Measurements from ENCODE around the gene RAPGEFL1. TPM values are rescaled to one million over a fixed set of nuclear protein-coding genes. Genes with fewer than 3 reads are reported as not detected.
"Not testable (repeated sequence)": the region's sequence is repeated elsewhere in the genome, so short reads cannot be mapped to it uniquely, and the experiment has no call there.

Gene RAPGEFL1
- total RNA-seq, 1 experiment from 2014 or later: 23.6 TPM

DNA sequence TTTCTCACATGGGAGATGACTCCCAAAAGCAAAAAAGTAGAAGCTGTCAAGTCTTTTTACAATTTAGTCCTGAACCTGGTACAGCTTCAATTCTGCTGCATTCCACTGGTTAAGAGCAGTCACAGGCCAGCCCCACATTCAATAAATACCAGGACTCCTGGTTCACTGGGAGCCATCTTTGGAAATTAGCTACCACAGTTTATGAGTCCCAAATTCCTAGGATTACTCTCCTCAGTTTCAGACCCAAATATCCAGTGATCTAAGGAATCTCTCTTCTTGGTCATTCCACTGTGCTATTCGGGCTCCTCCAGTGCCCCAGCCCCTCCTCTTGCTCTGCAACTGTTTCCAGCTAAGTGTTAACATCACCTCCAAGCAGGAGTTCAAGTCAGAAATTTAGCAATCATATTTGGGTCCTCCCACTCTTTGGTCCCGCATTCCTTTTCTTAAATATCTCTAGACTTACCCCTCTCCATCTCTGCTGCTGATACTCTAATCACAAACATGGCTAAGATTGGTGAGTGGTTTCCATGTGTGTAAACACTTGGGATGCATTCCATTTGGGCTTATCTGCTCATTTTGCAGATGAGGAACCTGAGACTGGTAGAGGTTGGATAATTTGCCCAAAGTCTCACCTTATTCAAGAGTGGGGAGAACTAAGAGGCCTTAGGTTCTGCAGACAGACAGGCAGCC lies 32.3 kb downstream of the RAPGEFL1 start:
- Histone ChIP-seq H4K20me1 (ENCODE audit: control insufficient read depth, insufficient read depth, insufficient read length) (no peaks in the 10 kb centered on the region), H4K8ac (replicated peaks; ENCODE audit: insufficient read length, low read depth, low read length) (no peak overlapping the region), H3K56ac (ENCODE audit: insufficient read length, low read depth, low read length) (no peak overlapping the region), H2BK120ac (ENCODE audit: low read depth, low read length, poor library complexity, severe bottlenecking) (no peak overlapping the region), H3K27me3 (ENCODE audit: insufficient read depth, low read length) (no peaks in the 10 kb centered on the region), H3K9me3 (ENCODE audit: control insufficient read depth, low read depth, low read length) (no peaks in the 10 kb centered on the region), H2BK5ac (ENCODE audit: insufficient read length, low read length) (no peak overlapping the region), H2AFZ (ENCODE audit: low read length) (no peak overlapping the region), H2BK20ac (ENCODE audit: low read depth, low read length, poor library complexity, severe bottlenecking) (no peak overlapping the region), H3K9ac (ENCODE audit: extremely low read depth, insufficient read length, low read length) (no peak overlapping the region), H3K79me1 (ENCODE audit: insufficient read depth, low read depth, low read length, poor library complexity, severe bottlenecking) (no peaks in the 10 kb centered on the region), H3K4me1 (ENCODE audit: insufficient read depth, low read length) (no peaks in the 10 kb centered on the region), H3K14ac (ENCODE audit: insufficient read depth, low read length) (no peak overlapping the region), H3K4me2 (ENCODE audit: insufficient read depth, insufficient read length, low read length) (no peak overlapping the region), H2BK12ac (ENCODE audit: insufficient read length, low read depth, low read length) (no peak overlapping the region), H3K27ac (ENCODE audit: insufficient read length, low read depth, low read length) (no peak overlapping the region), H2BK15ac (ENCODE audit: low read depth, low read length) (no peak overlapping the region), H4K91ac (ENCODE audit: insufficient read length, low read depth, low read length) (no peak overlapping the region), H3K4ac (ENCODE audit: low read depth, low read length) (no peak overlapping the region), H3T11ph (ENCODE audit: low read length) (no peak overlapping the region), H4K5ac (ENCODE audit: insufficient read length, low read depth, low read length) (no peak overlapping the region), H3K23ac (ENCODE audit: insufficient read length, low read depth, low read length) (no peak overlapping the region), H3K23me2 (ENCODE audit: insufficient read length, low read depth, low read length, poor library complexity, severe bottlenecking) (no peaks in the 10 kb centered on the region), H3K79me2 (ENCODE audit: insufficient read depth, low read length) (no peaks in the 10 kb centered on the region), H2AK5ac (ENCODE audit: insufficient read length, low read length) (no peak overlapping the region), H3K18ac (ENCODE audit: insufficient read length, low read depth, low read length) (no peak overlapping the region)
- H3K36me3 Mint-ChIP-seq (ENCODE audit: insufficient read depth in 1 of 3, low read depth in 3 of 3): no peaks in the 10 kb centered on the region
- TF ChIP-seq, protein P1, sequence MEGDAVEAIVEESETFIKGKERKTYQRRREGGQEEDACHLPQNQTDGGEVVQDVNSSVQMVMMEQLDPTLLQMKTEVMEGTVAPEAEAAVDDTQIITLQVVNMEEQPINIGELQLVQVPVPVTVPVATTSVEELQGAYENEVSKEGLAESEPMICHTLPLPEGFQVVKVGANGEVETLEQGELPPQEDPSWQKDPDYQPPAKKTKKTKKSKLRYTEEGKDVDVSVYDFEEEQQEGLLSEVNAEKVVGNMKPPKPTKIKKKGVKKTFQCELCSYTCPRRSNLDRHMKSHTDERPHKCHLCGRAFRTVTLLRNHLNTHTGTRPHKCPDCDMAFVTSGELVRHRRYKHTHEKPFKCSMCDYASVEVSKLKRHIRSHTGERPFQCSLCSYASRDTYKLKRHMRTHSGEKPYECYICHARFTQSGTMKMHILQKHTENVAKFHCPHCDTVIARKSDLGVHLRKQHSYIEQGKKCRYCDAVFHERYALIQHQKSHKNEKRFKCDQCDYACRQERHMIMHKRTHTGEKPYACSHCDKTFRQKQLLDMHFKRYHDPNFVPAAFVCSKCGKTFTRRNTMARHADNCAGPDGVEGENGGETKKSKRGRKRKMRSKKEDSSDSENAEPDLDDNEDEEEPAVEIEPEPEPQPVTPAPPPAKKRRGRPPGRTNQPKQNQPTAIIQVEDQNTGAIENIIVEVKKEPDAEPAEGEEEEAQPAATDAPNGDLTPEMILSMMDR (conservative IDR thresholded peaks at IDR 0.05): no peak
- H3K4me3 Mint-ChIP-seq: no peak overlapping the region
- no peaks in the 10 kb centered on the region; the same call in 1 of the 2 replicates for H3K27me3 Mint-ChIP-seq (ENCODE audit: low read depth)
- H3K27ac Mint-ChIP-seq: no peak overlapping the region
- no peaks in the 10 kb centered on the region for H3K4me1 Mint-ChIP-seq
- DNase-seq: no peak
- no peaks in the 10 kb centered on the region for H3K9me3 Mint-ChIP-seq
- WGBS (ENCODE audit: extremely low coverage, insufficient read length, low lambda C conversion rate): no CpG with 5 or more reads among the region's 2 CpGs

DNA sequence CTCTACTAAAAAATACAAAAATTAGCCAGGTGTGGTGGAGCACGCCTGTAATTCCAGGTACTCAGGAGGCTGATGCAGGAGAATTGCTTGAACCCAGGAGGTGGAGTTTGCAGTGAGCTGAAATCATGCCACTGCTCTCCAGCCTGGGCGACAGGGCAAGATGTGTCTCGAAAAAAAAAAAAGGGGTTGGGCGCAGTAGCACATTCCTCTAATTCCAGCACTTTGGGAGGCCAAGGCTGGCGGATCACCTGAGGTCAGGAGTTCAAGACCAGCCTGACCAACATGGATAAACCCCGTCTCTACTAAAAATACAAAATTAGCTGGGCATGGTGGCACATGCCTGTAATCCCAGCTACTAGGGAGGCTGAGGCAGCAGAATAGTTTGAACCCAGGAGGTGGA lies 36.6 kb downstream of the RAPGEFL1 start:
- no CpG with 5 or more reads among the region's 6 CpGs for WGBS (ENCODE audit: extremely low coverage, insufficient read length, low lambda C conversion rate)
- not testable (repeated sequence) for H3T11ph ChIP-seq (ENCODE audit: low read length); H2BK15ac ChIP-seq (ENCODE audit: low read depth, low read length); H3K9ac ChIP-seq (ENCODE audit: extremely low read depth, insufficient read length, low read length); H2BK20ac ChIP-seq (ENCODE audit: low read depth, low read length, poor library complexity, severe bottlenecking); H3K79me2 ChIP-seq (ENCODE audit: insufficient read depth, low read length); H4K5ac ChIP-seq (ENCODE audit: insufficient read length, low read depth, low read length); H3K27ac Mint-ChIP-seq; H3K4me2 ChIP-seq (ENCODE audit: insufficient read depth, insufficient read length, low read length); DNase-seq; H3K27me3 Mint-ChIP-seq (ENCODE audit: low read depth); H3K14ac ChIP-seq (ENCODE audit: insufficient read depth, low read length); H2BK5ac ChIP-seq (ENCODE audit: insufficient read length, low read length); H3K9me3 ChIP-seq (ENCODE audit: control insufficient read depth, low read depth, low read length); H3K27ac ChIP-seq (ENCODE audit: insufficient read length, low read depth, low read length); H3K4me1 ChIP-seq (ENCODE audit: insufficient read depth, low read length); H3K23me2 ChIP-seq (ENCODE audit: insufficient read length, low read depth, low read length, poor library complexity, severe bottlenecking); H2AFZ ChIP-seq (ENCODE audit: low read length); H3K36me3 Mint-ChIP-seq (ENCODE audit: insufficient read depth in 1 of 3, low read depth in 3 of 3); H2BK120ac ChIP-seq (ENCODE audit: low read depth, low read length, poor library complexity, severe bottlenecking); H3K79me1 ChIP-seq (ENCODE audit: insufficient read depth, low read depth, low read length, poor library complexity, severe bottlenecking); H3K18ac ChIP-seq (ENCODE audit: insufficient read length, low read depth, low read length); H3K4me1 Mint-ChIP-seq; H3K23ac ChIP-seq (ENCODE audit: insufficient read length, low read depth, low read length); H4K8ac ChIP-seq (replicated peaks; ENCODE audit: insufficient read length, low read depth, low read length); H3K27me3 ChIP-seq (ENCODE audit: insufficient read depth, low read length); H2AK5ac ChIP-seq (ENCODE audit: insufficient read length, low read length); H2BK12ac ChIP-seq (ENCODE audit: insufficient read length, low read depth, low read length); H4K20me1 ChIP-seq (ENCODE audit: control insufficient read depth, insufficient read depth, insufficient read length); H3K9me3 Mint-ChIP-seq; H3K56ac ChIP-seq (ENCODE audit: insufficient read length, low read depth, low read length); H4K91ac ChIP-seq (ENCODE audit: insufficient read length, low read depth, low read length); H3K4me3 Mint-ChIP-seq; H3K4ac ChIP-seq (ENCODE audit: low read depth, low read length)

Data from H9 (cell line).